ENCODE measurements around the gene FAM170B.
A peak's percentile ranks its signal among the peaks of the same experiment; 100 is the strongest.

FAM170B gene

DNA sequence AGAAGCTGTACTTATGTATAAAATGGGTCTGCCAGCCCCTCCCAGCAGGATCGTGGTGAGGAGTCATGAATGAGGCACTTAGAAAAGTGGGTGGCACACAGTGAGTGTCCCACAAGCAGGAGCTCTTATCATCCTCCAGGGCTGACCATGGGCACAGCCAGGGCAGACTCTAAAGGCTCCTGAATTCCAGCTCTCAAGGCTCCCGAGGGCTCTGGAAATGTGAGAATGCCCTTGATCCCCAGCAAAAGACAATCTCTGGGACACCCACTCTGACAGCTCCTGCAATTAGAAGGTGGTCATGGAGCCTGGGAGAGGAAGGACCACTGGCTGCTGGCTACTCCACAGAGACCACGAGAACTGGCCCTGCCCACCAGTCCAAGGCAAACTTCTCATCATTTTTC lies 20.1 kb downstream of the FAM170B start:
- H3K27ac ChIP-seq = no peak overlapping the region
- TF ChIP-seq ZFX (IDR thresholded peaks at IDR 0.05) = no peak
- TF ChIP-seq, protein P1, sequence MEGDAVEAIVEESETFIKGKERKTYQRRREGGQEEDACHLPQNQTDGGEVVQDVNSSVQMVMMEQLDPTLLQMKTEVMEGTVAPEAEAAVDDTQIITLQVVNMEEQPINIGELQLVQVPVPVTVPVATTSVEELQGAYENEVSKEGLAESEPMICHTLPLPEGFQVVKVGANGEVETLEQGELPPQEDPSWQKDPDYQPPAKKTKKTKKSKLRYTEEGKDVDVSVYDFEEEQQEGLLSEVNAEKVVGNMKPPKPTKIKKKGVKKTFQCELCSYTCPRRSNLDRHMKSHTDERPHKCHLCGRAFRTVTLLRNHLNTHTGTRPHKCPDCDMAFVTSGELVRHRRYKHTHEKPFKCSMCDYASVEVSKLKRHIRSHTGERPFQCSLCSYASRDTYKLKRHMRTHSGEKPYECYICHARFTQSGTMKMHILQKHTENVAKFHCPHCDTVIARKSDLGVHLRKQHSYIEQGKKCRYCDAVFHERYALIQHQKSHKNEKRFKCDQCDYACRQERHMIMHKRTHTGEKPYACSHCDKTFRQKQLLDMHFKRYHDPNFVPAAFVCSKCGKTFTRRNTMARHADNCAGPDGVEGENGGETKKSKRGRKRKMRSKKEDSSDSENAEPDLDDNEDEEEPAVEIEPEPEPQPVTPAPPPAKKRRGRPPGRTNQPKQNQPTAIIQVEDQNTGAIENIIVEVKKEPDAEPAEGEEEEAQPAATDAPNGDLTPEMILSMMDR (conservative IDR thresholded peaks at IDR 0.05) = no peak

DNA sequence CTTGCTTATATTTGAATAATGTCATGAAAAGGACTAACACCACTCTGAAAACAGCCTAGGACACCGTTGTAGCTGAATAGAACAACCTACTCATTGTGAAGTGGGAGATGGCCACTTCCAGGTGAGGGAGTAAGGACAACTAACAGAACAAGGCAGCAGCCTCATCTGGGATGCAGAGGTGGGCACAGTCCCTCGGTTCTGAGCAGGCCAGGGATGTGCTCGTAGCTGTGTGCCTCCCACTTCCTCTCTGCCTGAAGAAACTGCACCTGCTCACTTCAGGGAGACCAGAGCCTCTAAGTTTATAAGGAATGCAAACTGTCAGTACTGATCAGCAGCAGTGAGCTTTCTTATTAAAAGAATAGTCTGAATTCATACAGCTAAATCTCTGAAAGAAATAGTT lies 21.0 kb downstream of the FAM170B start:
- H3K27ac ChIP-seq = no peak overlapping the region
- TF ChIP-seq, protein P1 (conservative IDR thresholded peaks at IDR 0.05) = no peak
- TF ChIP-seq ZFX (IDR thresholded peaks at IDR 0.05) = no peak

DNA sequence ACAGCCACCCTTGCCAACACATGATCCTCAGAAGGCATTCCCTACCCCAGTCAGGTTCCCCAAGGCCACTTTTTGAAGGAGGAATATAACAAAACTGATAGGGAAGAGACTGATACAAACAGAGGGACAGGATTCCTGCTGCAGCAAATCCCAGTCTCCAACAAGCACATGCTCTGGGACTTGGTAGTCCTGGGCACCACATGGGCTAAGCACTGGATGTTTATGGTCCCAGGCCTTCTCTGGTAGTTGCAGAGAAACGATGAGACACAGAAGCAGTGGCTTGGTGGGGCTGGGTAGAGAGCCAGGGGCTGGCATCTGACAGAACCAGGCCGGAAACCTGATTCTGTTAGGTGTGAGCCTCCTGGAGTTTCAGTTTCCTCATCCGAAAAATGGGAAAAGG lies 21.7 kb downstream of the FAM170B start:
- H3K27ac ChIP-seq = no peak overlapping the region
- TF ChIP-seq ZFX (IDR thresholded peaks at IDR 0.05) = no peak

DNA sequence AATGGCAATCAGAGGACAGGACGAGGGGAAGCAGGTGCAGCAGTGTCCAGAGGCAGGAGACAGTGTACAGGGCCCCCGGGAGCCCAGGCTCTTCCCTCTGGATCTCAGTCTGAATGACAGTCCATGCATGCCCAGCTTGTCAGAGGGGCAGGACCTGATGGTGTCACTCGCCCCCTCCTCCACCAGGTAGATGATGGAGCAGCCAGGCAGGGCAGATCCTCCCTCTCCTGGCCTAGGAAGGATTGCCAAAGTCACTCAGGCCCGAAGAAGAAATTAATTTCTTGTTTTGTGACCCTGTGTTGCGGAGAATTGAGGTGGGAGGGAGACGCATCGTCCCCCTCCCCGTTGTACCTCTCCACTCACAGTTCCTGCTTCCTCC lies 22.5 kb downstream of the FAM170B start:
- no peak overlapping the region for H3K27ac ChIP-seq
- TF ChIP-seq, protein P1 (conservative IDR thresholded peaks at IDR 0.05) = no peak
- TF ChIP-seq ZFX (IDR thresholded peaks at IDR 0.05) = no peak

DNA sequence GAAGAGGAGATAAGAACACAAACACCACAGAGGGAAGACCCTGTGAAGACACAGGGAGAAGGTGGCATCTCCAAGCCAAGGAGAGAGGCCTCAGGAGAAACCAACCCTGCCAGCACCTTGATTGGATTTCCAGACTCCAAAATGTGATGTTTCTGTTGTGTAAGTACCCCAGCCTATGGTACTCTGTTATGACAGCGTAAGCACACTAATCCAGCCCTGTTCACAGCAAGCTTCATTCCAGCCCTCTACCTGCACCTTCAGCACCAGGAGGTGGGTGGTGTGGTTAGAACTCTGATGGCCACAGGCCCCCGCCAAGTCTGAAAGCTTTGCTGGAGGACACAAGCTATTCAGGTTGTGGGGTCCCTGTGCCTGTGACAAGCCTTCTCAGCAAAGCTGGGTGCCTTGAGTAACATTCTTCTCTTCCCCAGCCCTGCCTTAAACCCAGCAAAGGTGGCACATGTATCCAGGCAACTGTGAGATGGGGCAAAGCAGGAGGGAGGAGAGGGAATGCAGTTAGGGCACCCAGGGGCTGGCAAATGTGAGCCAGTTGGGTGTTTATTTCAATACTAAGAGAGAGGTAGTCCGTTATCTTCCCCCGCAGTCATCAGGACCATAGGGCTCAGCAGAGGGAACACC lies 23.0 kb downstream of the FAM170B start:
- no peak overlapping the region for H3K27ac ChIP-seq
- TF ChIP-seq ZFX (IDR thresholded peaks at IDR 0.05) = no peak
- TF ChIP-seq, protein P1 (conservative IDR thresholded peaks at IDR 0.05) = no peak

DNA sequence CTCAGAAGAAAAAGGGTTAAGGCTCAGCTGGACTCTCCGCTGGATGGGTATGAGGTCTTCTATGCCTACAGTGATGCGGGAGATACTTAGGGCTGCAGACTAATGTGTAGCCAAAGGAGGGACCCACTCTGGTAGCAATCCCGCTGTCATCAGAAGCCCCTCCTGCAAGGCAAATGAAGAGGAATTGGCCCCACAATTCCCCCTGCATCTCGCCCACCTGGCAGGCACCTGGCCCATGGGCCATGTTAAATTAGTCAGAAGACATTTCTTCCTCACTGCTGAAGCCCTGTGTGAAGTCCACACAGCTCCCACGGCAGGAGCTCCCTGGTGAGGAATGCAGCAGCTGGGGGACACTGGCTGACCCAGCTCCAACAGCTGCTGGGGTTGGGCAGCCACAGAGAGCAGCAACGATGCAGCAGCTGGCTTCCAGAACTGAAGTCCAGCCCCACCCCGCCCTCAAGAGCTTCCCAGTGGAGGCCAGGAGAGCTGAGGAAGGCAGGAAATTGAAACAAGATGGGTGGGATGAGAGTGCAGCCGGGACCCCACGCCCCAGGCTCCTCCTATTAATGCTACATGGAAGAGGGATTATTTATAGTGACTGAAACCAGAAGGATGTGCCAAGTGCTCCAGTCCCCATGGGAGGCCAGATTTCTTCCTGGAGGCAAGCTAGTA lies 24.0 kb downstream of the FAM170B start:
- TF ChIP-seq, protein P1 (conservative IDR thresholded peaks at IDR 0.05) = no peak
- no peak for TF ChIP-seq ZFX (IDR thresholded peaks at IDR 0.05)
- no peak overlapping the region for H3K27ac ChIP-seq

DNA sequence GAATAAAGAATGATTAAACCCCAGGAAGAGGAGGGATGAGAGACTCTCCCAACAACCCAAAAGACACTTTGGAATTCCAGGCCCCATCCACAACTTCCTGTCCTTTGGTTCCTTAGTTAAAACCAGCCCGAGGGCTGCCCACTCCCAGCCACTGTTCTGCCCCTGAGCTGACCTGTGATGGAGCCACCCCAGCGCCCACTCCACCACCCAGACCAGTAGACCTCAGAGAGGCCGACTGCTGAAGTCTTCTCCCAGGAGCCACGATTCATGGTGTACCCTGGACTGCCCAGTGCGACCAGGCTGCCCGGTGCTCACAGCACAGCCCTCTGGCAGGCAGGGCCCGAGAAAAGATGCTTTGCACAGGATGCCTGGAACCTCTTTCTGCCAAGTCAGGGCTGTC lies 25.2 kb downstream of the FAM170B start:
- TF ChIP-seq, protein P1 (conservative IDR thresholded peaks at IDR 0.05) = no peak
- no peak for TF ChIP-seq ZFX (IDR thresholded peaks at IDR 0.05)
- H3K27ac ChIP-seq = no peak overlapping the region

DNA sequence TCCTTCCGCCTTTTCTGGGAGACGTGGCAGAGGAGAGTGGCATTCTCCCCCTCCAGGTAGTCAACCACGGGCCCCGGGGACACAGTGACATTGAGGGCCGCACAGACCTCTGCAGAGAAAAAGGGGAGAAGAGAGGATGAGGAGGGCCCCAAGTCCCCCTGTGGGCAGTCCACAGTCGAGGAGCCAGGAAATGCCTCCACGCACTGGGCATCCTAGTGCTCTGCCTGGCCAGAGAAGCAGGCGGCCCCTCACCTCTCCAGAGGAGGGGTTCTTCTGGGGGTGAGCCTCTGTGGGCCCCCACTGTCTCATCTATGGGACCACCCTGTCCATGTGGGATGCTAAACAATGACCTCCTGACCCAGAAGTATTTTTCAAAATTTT lies 25.9 kb downstream of the FAM170B start:
- TF ChIP-seq ZFX (IDR thresholded peaks at IDR 0.05) = no peak
- TF ChIP-seq, protein P1 (conservative IDR thresholded peaks at IDR 0.05) = no peak
- peak overlapping the region; percentile 30; the same call in 1 of the 2 replicates for H3K27ac ChIP-seq

Measured in C4-2B (cell line).